Right forelimb (tissue), 1 donor: Measurements from ENCODE around the gene DYNC1LI2.
"Not testable (repeated sequence)": the region's sequence is repeated elsewhere in the genome, so short reads cannot be mapped to it uniquely, and the experiment has no call there.

Experiments
- DNase-seq: peaks from one replicate; pipeline ENCODE4 v3.0.0-alpha.2; 2018

Gene DYNC1LI2

GRCh38 chr16:66751303-66751991, at the start of gene DYNC1LI2:
TSS of gene DYNC1LI2 (minus strand) at chr16:66751609. CDS start at chr16:66751591, 18 bp downstream.
- DNase-seq, result peak; percentile 90

GRCh38 chr16:66800856-66801255, 49.4 kb upstream of the DYNC1LI2 start:
- DNase-seq, result no peak

GRCh38 chr16:66798161-66798560, 46.8 kb upstream of the DYNC1LI2 start:
- no peak for DNase-seq

- not testable (repeated sequence) for DNase-seq
These were observed 42.6 kb upstream of the DYNC1LI2 start for GRCh38 chr16:66793984-66794383.

GRCh38 chr16:66790130-66790733, 38.8 kb upstream of the DYNC1LI2 start:
- no peak for DNase-seq

- no peak for DNase-seq
These were observed 36.0 kb upstream of the DYNC1LI2 start for GRCh38 chr16:66787427-66787826.

GRCh38 chr16:66786551-66786950, 35.1 kb upstream of the DYNC1LI2 start:
- no peak for DNase-seq

GRCh38 chr16:66776457-66776856, 25.0 kb upstream of the DYNC1LI2 start:
- DNase-seq, result no peak

GRCh38 chr16:66774981-66775380, 23.6 kb upstream of the DYNC1LI2 start:
- DNase-seq, result no peak

GRCh38 chr16:66758086-66758485, 6.7 kb upstream of the DYNC1LI2 start:
- no peak for DNase-seq

GRCh38 chr16:66754819-66755218, 3.4 kb upstream of the DYNC1LI2 start:
- DNase-seq, result no peak

- DNase-seq, result no peak
These were observed 2.8 kb upstream of the DYNC1LI2 start for GRCh38 chr16:66754211-66754610.

GRCh38 chr16:66752958-66753357, 1.5 kb upstream of the DYNC1LI2 start:
- no peak for DNase-seq

GRCh38 chr16:66752379-66752778, 970 bp upstream of the DYNC1LI2 start:
- no peak for DNase-seq

GRCh38 chr16:66751992-66752322, 548 bp upstream of the DYNC1LI2 start:
- no peak for DNase-seq

- no peak for DNase-seq
These were observed 431 bp downstream of the DYNC1LI2 start for GRCh38 chr16:66751053-66751302.

- DNase-seq, result no peak
These were observed 943 bp downstream of the DYNC1LI2 start for GRCh38 chr16:66750279-66751052.

GRCh38 chr16:66746682-66747081, 4.7 kb downstream of the DYNC1LI2 start:
- DNase-seq, result no peak

GRCh38 chr16:66746048-66746447, 5.4 kb downstream of the DYNC1LI2 start:
- no peak for DNase-seq

- no peak for DNase-seq
These were observed 9.2 kb downstream of the DYNC1LI2 start for GRCh38 chr16:66741950-66742808.

- DNase-seq, result peak; percentile 85
These were observed 10.1 kb downstream of the DYNC1LI2 start for GRCh38 chr16:66741169-66741900.

GRCh38 chr16:66740533-66740932, 10.9 kb downstream of the DYNC1LI2 start:
- no peak for DNase-seq

- DNase-seq, result no peak
These were observed 11.4 kb downstream of the DYNC1LI2 start for GRCh38 chr16:66740010-66740409.
